Epithelial cell of esophagus (primary cell): Measurements from ENCODE around the gene RBP2.
"Not testable (repeated sequence)": the region's sequence is repeated elsewhere in the genome, so short reads cannot be mapped to it uniquely, and the experiment has no call there.

ENCODE experiments used
- DNase-seq: peaks from one replicate; pipeline ENCODE4 v3.0.0; 2010; ENCODE audit warnings: low read depth
- H3K4me3 ChIP-seq: 2 replicates; pipeline ENCODE4 v1.5.1; 2011; ENCODE audit warnings: mild to moderate bottlenecking, low read length, control low read depth
- TF ChIP-seq, protein P1 (sequence below): IDR thresholded peaks from 2 replicates; pipeline ENCODE4 v1.5.1; 2011; ENCODE audit warnings: low read depth, mild to moderate bottlenecking, low read length, control low read depth, inconsistent platforms; ENCODE audit not compliant: insufficient read depth; ENCODE audit errors: missing control alignments

RBP2 gene

GRCh38 chr3:139423232-139423631 lies 53.1 kb downstream of the RBP2 start:
- no peak for DNase-seq
- no peak overlapping the region for H3K4me3 ChIP-seq
- TF ChIP-seq, protein P1, sequence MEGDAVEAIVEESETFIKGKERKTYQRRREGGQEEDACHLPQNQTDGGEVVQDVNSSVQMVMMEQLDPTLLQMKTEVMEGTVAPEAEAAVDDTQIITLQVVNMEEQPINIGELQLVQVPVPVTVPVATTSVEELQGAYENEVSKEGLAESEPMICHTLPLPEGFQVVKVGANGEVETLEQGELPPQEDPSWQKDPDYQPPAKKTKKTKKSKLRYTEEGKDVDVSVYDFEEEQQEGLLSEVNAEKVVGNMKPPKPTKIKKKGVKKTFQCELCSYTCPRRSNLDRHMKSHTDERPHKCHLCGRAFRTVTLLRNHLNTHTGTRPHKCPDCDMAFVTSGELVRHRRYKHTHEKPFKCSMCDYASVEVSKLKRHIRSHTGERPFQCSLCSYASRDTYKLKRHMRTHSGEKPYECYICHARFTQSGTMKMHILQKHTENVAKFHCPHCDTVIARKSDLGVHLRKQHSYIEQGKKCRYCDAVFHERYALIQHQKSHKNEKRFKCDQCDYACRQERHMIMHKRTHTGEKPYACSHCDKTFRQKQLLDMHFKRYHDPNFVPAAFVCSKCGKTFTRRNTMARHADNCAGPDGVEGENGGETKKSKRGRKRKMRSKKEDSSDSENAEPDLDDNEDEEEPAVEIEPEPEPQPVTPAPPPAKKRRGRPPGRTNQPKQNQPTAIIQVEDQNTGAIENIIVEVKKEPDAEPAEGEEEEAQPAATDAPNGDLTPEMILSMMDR = no peak

DNA sequence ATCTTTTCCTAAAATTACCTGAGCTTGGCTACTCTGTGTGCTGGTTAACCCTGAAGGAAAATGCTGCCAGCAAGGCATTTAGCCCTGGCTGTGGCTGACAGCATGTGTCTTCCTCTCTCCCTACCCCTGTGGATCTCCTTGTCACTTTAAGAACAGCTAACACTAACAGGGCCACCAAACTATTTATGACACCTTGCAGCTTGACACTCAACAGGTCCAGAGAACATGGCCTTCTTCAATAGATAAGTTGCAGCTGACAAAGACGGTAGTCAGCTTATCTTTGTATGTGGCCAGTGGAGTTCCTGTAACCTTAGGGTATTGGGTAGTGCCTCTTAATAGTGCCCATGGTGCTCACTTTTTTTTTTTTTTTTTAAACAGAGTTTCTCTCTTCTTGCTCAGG lies 54.9 kb downstream of the RBP2 start:
- TF ChIP-seq, protein P1 = no peak
- DNase-seq = no peak
- H3K4me3 ChIP-seq = no peak overlapping the region

DNA sequence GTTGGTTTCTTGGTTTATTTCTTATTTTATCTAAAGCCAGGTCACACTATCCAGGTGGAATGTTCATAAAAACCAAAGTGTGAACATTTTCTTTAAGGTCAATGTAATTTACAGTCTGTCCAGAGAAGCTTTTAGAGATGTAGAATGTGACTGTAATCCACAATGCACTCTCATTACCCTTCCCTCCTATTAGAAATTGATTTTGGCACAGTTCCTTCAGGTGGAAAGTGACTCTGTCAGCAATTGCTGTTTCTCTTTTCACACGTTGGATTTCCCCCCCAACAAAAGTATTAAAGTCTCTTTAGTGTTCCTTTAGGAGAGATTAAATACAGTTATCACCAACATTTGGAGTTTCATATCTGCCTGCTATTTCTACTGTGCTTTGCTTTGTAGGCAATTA lies 55.3 kb downstream of the RBP2 start:
- no peak overlapping the region for H3K4me3 ChIP-seq
- no peak for DNase-seq
- TF ChIP-seq, protein P1 = no peak

GRCh38 chr3:139418144-139418543 lies 58.2 kb downstream of the RBP2 start:
- DNase-seq = peak; percentile 47
- TF ChIP-seq, protein P1 = no peak
- H3K4me3 ChIP-seq = no peak overlapping the region

DNA sequence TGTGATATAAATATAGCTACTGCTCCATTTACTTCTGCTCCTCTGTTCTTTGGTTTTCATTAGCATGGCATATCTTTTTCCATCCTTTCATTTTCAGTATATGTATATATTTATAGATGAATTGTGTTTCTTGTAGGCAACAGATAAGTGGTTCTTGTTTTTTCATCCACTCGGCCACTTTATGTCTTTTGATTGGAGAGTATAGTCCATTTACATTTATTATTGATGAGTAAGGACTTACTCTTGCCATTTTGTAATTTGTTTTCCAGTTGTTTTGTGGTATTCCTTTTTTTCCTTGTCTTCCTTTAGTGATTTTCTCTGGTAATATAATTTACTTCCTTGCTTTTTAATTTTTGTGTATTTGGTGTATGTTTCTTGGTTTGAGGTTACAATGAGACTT lies 60.0 kb downstream of the RBP2 start:
- TF ChIP-seq, protein P1 = no peak
- no peak overlapping the region for H3K4me3 ChIP-seq
- DNase-seq = no peak

- TF ChIP-seq, protein P1 = no peak
- H3K4me3 ChIP-seq = no peak overlapping the region
- DNase-seq = no peak
Measured at GRCh38 chr3:139414608-139415224, 61.6 kb downstream of the RBP2 start.

GRCh38 chr3:139412891-139413290 lies 63.4 kb downstream of the RBP2 start:
- not testable (repeated sequence) for H3K4me3 ChIP-seq, DNase-seq
